Measurements from ENCODE around the gene MIOX.

DNA sequence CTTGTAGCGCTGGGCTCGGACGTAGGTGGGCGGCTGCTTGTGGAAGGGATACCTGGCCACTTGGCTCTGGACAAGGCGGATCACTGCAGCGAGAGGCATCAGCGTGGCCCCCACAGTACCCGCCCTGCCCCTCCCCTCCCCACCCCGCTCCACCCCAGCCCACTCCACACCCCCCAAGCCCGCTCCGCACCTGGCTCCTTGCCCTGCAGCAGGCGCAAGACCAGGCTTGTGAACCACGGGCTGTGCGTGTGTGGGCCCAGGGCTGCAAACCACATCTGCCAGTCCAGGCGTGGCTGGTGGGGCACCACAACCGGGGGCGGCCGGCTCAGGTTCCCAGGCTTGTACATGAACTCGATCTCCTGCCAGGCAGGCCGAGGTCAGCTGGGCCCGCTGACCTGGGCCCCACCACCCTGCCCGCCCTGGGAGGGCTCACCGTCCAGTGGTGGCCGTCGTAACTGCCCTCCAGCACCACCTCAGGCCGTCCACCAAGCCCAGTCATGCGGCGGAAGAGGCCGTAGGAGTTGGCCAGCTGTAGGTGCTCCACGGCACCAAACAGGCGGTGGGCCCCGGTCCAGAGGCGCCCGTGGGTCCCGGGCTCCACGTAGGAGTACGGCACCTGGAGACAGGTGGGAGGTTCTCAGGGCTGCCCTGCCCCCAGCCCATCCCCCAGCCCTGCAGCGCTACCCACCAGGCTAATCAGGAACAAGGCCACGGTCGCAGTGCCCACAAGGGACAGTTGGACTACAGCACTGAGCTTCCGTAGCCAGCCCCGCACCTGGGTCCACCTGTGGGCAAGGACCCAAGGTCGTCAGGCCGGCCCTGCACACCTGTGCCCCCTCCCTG, 17.9 kb downstream of the MIOX start:
- TF ChIP-seq CTCF (conservative IDR thresholded peaks at IDR 0.05; ENCODE audit: low read length): no peak
- TF ChIP-seq EZH2phosphoT487 (IDR thresholded peaks at IDR 0.05; ENCODE audit: borderline replicate concordance): no peak

Data from Loucy (cell line).